Cardiac atrium fibroblast (primary cell): ENCODE results near the gene SH3GLB1. TPM values are rescaled to one million over a fixed set of nuclear protein-coding genes. Genes with fewer than 3 reads are reported as not detected.

Experiments
- total RNA-seq: library from RNA; depleted of rRNA; stranded (reverse); fragments of >200 nt; gene quantifications from 2 replicates; pipeline ENCODE4 v1.2.3, GENCODE V29; 2015

SH3GLB1 gene
- 51.3 and 57.5 TPM in 2 replicates for total RNA-seq

GRCh38 chr1:86704458-86704971 is at the start of gene SH3GLB1:
TSS of gene SH3GLB1 (plus strand) at chr1:86704576. CDS start at chr1:86704900, 324 bp downstream.

Other genes with a start within 250 kb of the SH3GLB1 start
- not detected in 2 replicates for gene CLCA1, start 235.6 kb upstream of the SH3GLB1 start, total RNA-seq
- gene CLCA4, start 157.5 kb upstream of the SH3GLB1 start, total RNA-seq: not detected in 2 replicates
- 237 and 255 TPM in 2 replicates for gene SELENOF, start 209.6 kb downstream of the SH3GLB1 start, total RNA-seq
- gene HS2ST1, start 210.1 kb downstream of the SH3GLB1 start, total RNA-seq: 12.5 and 24.9 TPM in 2 replicates